OCI-LY1 (cell line): ENCODE data around the gene PLCB4.

Source experiments
- EZH2 ChIP-seq: fragments of 200-600 bp; sonication (generic), shearing (Covaris generic); IDR thresholded peaks from 2 replicates; pipeline ENCODE4 v1.8.0; 2017; ENCODE audit warnings: borderline replicate concordance, mixed run types, mild to moderate bottlenecking, antibody characterized with exemption, low read length, moderate library complexity, mixed read lengths
- TF ChIP-seq, protein P1 (sequence below): fragments of 200-600 bp; sonication (generic), shearing (Covaris generic); IDR thresholded peaks from 2 replicates; pipeline ENCODE4 v1.5.1; 2017; ENCODE audit warnings: mild to moderate bottlenecking, antibody characterized with exemption, low read length, moderate library complexity, mixed read lengths

DNA sequence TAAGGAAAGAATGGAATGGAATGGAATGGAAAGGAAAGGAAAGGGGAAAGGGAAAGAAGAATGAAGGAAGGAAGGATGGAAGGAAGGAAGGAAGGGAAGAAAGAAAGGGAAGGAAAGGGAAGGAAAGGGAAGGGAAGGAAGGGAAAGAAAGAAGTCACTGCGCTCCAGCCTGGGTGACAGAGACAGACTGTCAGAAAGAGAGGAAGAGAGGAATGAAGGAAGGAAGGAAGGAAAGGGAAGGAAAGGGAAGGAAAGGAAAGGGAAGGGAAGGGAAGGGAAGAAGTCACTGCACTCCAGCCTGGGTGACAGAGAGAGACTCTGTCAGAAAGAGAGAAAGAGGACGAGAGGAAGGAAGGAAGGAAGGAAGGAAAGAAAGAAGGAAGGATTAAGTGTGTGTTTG is 224.3 kb downstream of the PLCB4 start:
- no peak for TF ChIP-seq EZH2
- TF ChIP-seq, protein P1, sequence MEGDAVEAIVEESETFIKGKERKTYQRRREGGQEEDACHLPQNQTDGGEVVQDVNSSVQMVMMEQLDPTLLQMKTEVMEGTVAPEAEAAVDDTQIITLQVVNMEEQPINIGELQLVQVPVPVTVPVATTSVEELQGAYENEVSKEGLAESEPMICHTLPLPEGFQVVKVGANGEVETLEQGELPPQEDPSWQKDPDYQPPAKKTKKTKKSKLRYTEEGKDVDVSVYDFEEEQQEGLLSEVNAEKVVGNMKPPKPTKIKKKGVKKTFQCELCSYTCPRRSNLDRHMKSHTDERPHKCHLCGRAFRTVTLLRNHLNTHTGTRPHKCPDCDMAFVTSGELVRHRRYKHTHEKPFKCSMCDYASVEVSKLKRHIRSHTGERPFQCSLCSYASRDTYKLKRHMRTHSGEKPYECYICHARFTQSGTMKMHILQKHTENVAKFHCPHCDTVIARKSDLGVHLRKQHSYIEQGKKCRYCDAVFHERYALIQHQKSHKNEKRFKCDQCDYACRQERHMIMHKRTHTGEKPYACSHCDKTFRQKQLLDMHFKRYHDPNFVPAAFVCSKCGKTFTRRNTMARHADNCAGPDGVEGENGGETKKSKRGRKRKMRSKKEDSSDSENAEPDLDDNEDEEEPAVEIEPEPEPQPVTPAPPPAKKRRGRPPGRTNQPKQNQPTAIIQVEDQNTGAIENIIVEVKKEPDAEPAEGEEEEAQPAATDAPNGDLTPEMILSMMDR = no peak
